PFSK-1 (cell line): ENCODE data around the gene DMAP1.

ENCODE experiments used
- FOXP2 ChIP-seq: optimal IDR thresholded peaks from 2 replicates; pipeline ENCODE3; 2011; ENCODE audit warnings: borderline replicate concordance, control low read depth, inconsistent platforms; ENCODE audit not compliant: insufficient read depth; ENCODE audit errors: extremely low read length, extremely low read depth
- POLR2AphosphoS5 ChIP-seq: IDR thresholded peaks from 2 replicates; pipeline ENCODE4 v1.6.1; 2012; ENCODE audit warnings: low read depth, mild to moderate bottlenecking, control low read depth, low read length, moderate library complexity
- REST ChIP-seq, 2 experiments: IDR thresholded peaks; 2 replicates each; pipeline versions ENCODE4 v1.6.1 to v1.8.0; 2011 to 2012; ENCODE audit warnings: low read depth in 2 of 2, low read length in 2 of 2, control low read depth in 1 of 2, inconsistent platforms in 1 of 2, mild to moderate bottlenecking in 1 of 2, moderate library complexity in 1 of 2; ENCODE audit not compliant: insufficient read depth in 1 of 2
- SIN3A ChIP-seq: IDR thresholded peaks from 2 replicates; pipeline ENCODE4 v1.6.1; 2012; ENCODE audit warnings: mild to moderate bottlenecking, low read length, moderate library complexity, borderline replicate concordance; ENCODE audit not compliant: insufficient read depth
- TAF1 ChIP-seq: IDR thresholded peaks from 2 replicates; pipeline ENCODE4 v1.6.1; 2012; ENCODE audit warnings: low read length, control low read depth, borderline replicate concordance; ENCODE audit not compliant: insufficient read depth

DMAP1 gene

GRCh38 chr1:44208226-44208625 is 5.0 kb upstream of the DMAP1 start:
- no peak for TF ChIP-seq REST (IDR thresholded peaks at IDR 0.05; ENCODE audit: insufficient read depth in 1 of 2, low read depth in 2 of 2, low read length in 2 of 2)
- TF ChIP-seq POLR2AphosphoS5, result no peak
- no peak for TF ChIP-seq SIN3A
- TF ChIP-seq TAF1, result no peak
- no peak for TF ChIP-seq FOXP2

- no peak for TF ChIP-seq TAF1
- no peak for TF ChIP-seq FOXP2
- no peak for TF ChIP-seq SIN3A
- no peak for TF ChIP-seq REST (IDR thresholded peaks at IDR 0.05; ENCODE audit: insufficient read depth in 1 of 2, low read depth in 2 of 2, low read length in 2 of 2)
- TF ChIP-seq POLR2AphosphoS5, result no peak
Measured at GRCh38 chr1:44210595-44210994, 2.7 kb upstream of the DMAP1 start.

- TF ChIP-seq POLR2AphosphoS5 (no peak), FOXP2 (no peak), TAF1 (no peak), SIN3A (no peak), REST (IDR thresholded peaks at IDR 0.05; ENCODE audit: insufficient read depth in 1 of 2, low read depth in 2 of 2, low read length in 2 of 2) (no peak)
Measured at GRCh38 chr1:44212355-44213221, 683 bp upstream of the DMAP1 start.

- TF ChIP-seq FOXP2 (no peak), POLR2AphosphoS5 (no peak), SIN3A (no peak), REST (IDR thresholded peaks at IDR 0.05; ENCODE audit: insufficient read depth in 1 of 2, low read depth in 2 of 2, low read length in 2 of 2) (no peak), TAF1 (no peak)
Measured at GRCh38 chr1:44217809-44218410, 4.6 kb downstream of the DMAP1 start.
